Keratinocyte (primary cell): ENCODE data around the gene EGFLAM. TPM values are rescaled to one million over a fixed set of nuclear protein-coding genes. Genes with fewer than 3 reads are reported as not detected.

Experiments
- DNase-seq: peaks from one replicate; pipeline ENCODE4 v3.0.0-alpha.2; 2011; ENCODE audit warnings: low read depth, missing footprints, low spot score
- FAIRE-seq: peaks from 2 replicates; lab custom pipeline; 2011; peaks lifted over from hg19 to GRCh38; lab: Jason Lieb, UNC
- H2AFZ ChIP-seq: 2 replicates; pipeline ENCODE4 v1.6.0; 2012; ENCODE audit warnings: low read length, control low read depth, inconsistent platforms; ENCODE audit not compliant: control insufficient read depth
- H3K27ac ChIP-seq: 2 replicates; pipeline ENCODE4 v1.5.1; 2011; ENCODE audit warnings: low read length; ENCODE audit not compliant: control insufficient read depth, insufficient read depth
- H3K27me3 ChIP-seq: 3 replicates; pipeline ENCODE4 v1.6.0; 2011; ENCODE audit warnings: low read length; ENCODE audit not compliant: control insufficient read depth, insufficient read depth; ENCODE audit errors: extremely low read depth
- H3K36me3 ChIP-seq, 2 experiments: 2 replicates in 1 of 2; 3 replicates in 1 of 2; pipeline ENCODE4 v1.5.1; 2011; ENCODE audit warnings: low read length in 2 of 2, mild to moderate bottlenecking in 1 of 2; ENCODE audit not compliant: control insufficient read depth in 2 of 2, insufficient read depth in 2 of 2; ENCODE audit errors: extremely low read depth in 1 of 2
- H3K4me1 ChIP-seq: 3 replicates; pipeline ENCODE4 v1.5.1; 2011; ENCODE audit warnings: low read length; ENCODE audit not compliant: control insufficient read depth, insufficient read depth; ENCODE audit errors: extremely low read depth
- H3K4me2 ChIP-seq: 3 replicates; pipeline ENCODE4 v1.6.0; 2011; ENCODE audit warnings: low read depth, low read length; ENCODE audit not compliant: control insufficient read depth, insufficient read depth; ENCODE audit errors: extremely low read depth
- H3K4me3 ChIP-seq, 3 experiments: fragments of 200-600 bp in 1 of 3; sonication (generic) in 1 of 3; 2 replicates in 2 of 3; 3 replicates in 1 of 3; pipeline ENCODE4 v1.5.1; 2011 to 2016; ENCODE audit warnings: low read length in 3 of 3, mild to moderate bottlenecking in 3 of 3, control low read depth in 2 of 3, inconsistent platforms in 1 of 3, low read depth in 1 of 3, mixed read lengths in 1 of 3, mixed run types in 1 of 3, moderate library complexity in 1 of 3; ENCODE audit not compliant: control insufficient read depth in 2 of 3, insufficient read depth in 2 of 3; ENCODE audit errors: extremely low read depth in 1 of 3
- H3K79me2 ChIP-seq: 2 replicates; pipeline ENCODE4 v1.6.0; 2012; ENCODE audit warnings: low read length; ENCODE audit not compliant: control insufficient read depth, insufficient read depth
- H3K9ac ChIP-seq: 3 replicates; pipeline ENCODE4 v1.6.0; 2011; ENCODE audit warnings: low read length; ENCODE audit not compliant: control insufficient read depth, insufficient read depth; ENCODE audit errors: extremely low read depth
- H3K9me1 ChIP-seq: 3 replicates; pipeline ENCODE4 v1.6.0; 2011; ENCODE audit warnings: low read length; ENCODE audit not compliant: control insufficient read depth, insufficient read depth; ENCODE audit errors: extremely low read depth
- H3K9me3 ChIP-seq: 2 replicates; pipeline ENCODE4 v1.5.1; 2012; ENCODE audit warnings: low read depth, low read length; ENCODE audit not compliant: control insufficient read depth
- H4K20me1 ChIP-seq: 3 replicates; pipeline ENCODE4 v1.6.0; 2011; ENCODE audit warnings: low read length; ENCODE audit not compliant: control insufficient read depth, insufficient read depth; ENCODE audit errors: extremely low read depth
- CTCF ChIP-seq, 3 experiments: IDR thresholded peaks in 1 of 3; conservative IDR thresholded peaks in 1 of 3; optimal IDR thresholded peaks in 1 of 3; 2 replicates in 2 of 3; 3 replicates in 1 of 3; pipeline versions ENCODE3 to v1.5.1; 2011; ENCODE audit warnings: low read length in 3 of 3, mild to moderate bottlenecking in 3 of 3, moderate library complexity in 2 of 3, control low read depth in 1 of 3, inconsistent platforms in 1 of 3; ENCODE audit not compliant: insufficient read depth in 2 of 3; ENCODE audit errors: extremely low read depth in 1 of 3
- EZH2 ChIP-seq: IDR thresholded peaks from one replicate; pipeline ENCODE4 v1.6.1; 2012; ENCODE audit warnings: inconsistent platforms, mild to moderate bottlenecking, low read length, moderate library complexity
- dilution Hi-C: fragments of 300-500 bp; cut with MboI; formaldehyde crosslinking; loops from one replicate; pipeline ENCODE4 v1.7.0; 2020; ENCODE audit warnings: low sequenced_read_pairs; ENCODE audit not compliant: extremely low pct_ligation_motif_present
- polyA plus RNA-seq, 5 experiments: library from polyadenylated mRNA; depleted of rRNA in 3 of 5; stranded (reverse) in 3 of 5; stranded (forward) in 1 of 5; unstranded in 1 of 5; fragments of >200 nt; gene quantifications; 1 replicate in 1 of 5; 2 replicates in 3 of 5; 3 replicates in 1 of 5; pipeline versions ENCODE4 v1.2.1 to v1.2.3, GENCODE V29; 2011 to 2012; ENCODE audit warnings: missing spikeins in 2 of 5, low read depth in 1 of 5, low replicate concordance in 1 of 5

The EGFLAM gene
- polyA plus RNA-seq, 1 donor (not counting 4 experiments of a cell fraction or from before 2014, with no cell fraction given), result not detected

GRCh38 chr5:38404667-38405276 is 146.4 kb downstream of the EGFLAM start:
- FAIRE-seq (peak; percentile 9), DNase-seq (no peak)
- Histone ChIP-seq H3K9me1 (no peaks in the 10 kb centered on the region), H3K9me3 (no peaks in the 10 kb centered on the region), H2AFZ (no peak overlapping the region), H3K9ac (no peak overlapping the region), H3K27me3 (peaks cover 4% of the 10 kb centered on the region), H3K27ac (no peak overlapping the region), H4K20me1 (no peaks in the 10 kb centered on the region), H3K79me2 (no peaks in the 10 kb centered on the region), H3K4me3 (no peak overlapping the region), H3K4me1 (no peaks in the 10 kb centered on the region), H3K36me3 (no peaks in the 10 kb centered on the region), H3K4me2 (no peak overlapping the region)
- dilution Hi-C loops, result no loop called here
- no peak for TF ChIP-seq EZH2
- TF ChIP-seq CTCF (optimal IDR thresholded peaks at IDR 0.05 in 1 of 3, IDR thresholded peaks at IDR 0.05 in 1 of 3, conservative IDR thresholded peaks at IDR 0.05 in 1 of 3; ENCODE audit: extremely low read depth in 1 of 3, insufficient read depth in 2 of 3, low read length in 3 of 3), result peak; percentile 66 to 81 (median 78)

- H3K4me2 ChIP-seq, result no peak overlapping the region
- no peaks in the 10 kb centered on the region for H3K4me1 ChIP-seq
- H3K9ac ChIP-seq, result no peak overlapping the region
- no peaks in the 10 kb centered on the region for H3K79me2 ChIP-seq
- no peak overlapping the region for H3K4me3 ChIP-seq
- no peaks in the 10 kb centered on the region for H3K9me3 ChIP-seq
- no peak for DNase-seq
- H3K27ac ChIP-seq, result no peak overlapping the region
- no peak overlapping the region for H2AFZ ChIP-seq
- FAIRE-seq, result no peak
- no peaks in the 10 kb centered on the region for H4K20me1 ChIP-seq
- no peaks in the 10 kb centered on the region for H3K9me1 ChIP-seq
- TF ChIP-seq EZH2 (no peak), CTCF (optimal IDR thresholded peaks at IDR 0.05 in 1 of 3, IDR thresholded peaks at IDR 0.05 in 1 of 3, conservative IDR thresholded peaks at IDR 0.05 in 1 of 3; ENCODE audit: extremely low read depth in 1 of 3, insufficient read depth in 2 of 3, low read length in 3 of 3) (no peak)
- dilution Hi-C loops, result no loop called here
- H3K36me3 ChIP-seq, result no peaks in the 10 kb centered on the region
- peaks cover 4% of the 10 kb centered on the region for H3K27me3 ChIP-seq
These were observed 150.3 kb downstream of the EGFLAM start for GRCh38 chr5:38408446-38409198.
